Endothelial cell (in vitro differentiated cells): ENCODE results near the gene PARD3B. TPM values are rescaled to one million over a fixed set of nuclear protein-coding genes. Genes with fewer than 3 reads are reported as not detected.

Experiments
- DNase-seq: peaks from one replicate; pipeline ENCODE4 v3.0.0; 2021; ENCODE audit warnings: low spot score
- H3K27ac Mint-ChIP-seq: one replicate; pipeline ENCODE4 v1.8.0; 2021; ENCODE audit warnings: mixed read lengths, inconsistent platforms; ENCODE audit not compliant: unreplicated experiment
- H3K27me3 Mint-ChIP-seq: one replicate; pipeline ENCODE4 v1.8.0; 2021; ENCODE audit warnings: mild to moderate bottlenecking, moderate library complexity, mixed read lengths, inconsistent platforms; ENCODE audit not compliant: unreplicated experiment
- H3K36me3 Mint-ChIP-seq: one replicate; pipeline ENCODE4 v1.8.0; 2021; ENCODE audit warnings: mild to moderate bottlenecking, low read depth, mixed read lengths, inconsistent platforms; ENCODE audit not compliant: unreplicated experiment
- H3K4me1 Mint-ChIP-seq: one replicate; pipeline ENCODE4 v1.8.0; 2021; ENCODE audit warnings: mild to moderate bottlenecking, mixed read lengths, inconsistent platforms; ENCODE audit not compliant: unreplicated experiment
- H3K4me3 Mint-ChIP-seq: one replicate; pipeline ENCODE4 v1.8.0; 2021; ENCODE audit warnings: mild to moderate bottlenecking, mixed read lengths, inconsistent platforms; ENCODE audit not compliant: unreplicated experiment
- H3K9me3 Mint-ChIP-seq: one replicate; pipeline ENCODE4 v1.8.0; 2021; ENCODE audit warnings: mixed read lengths, inconsistent platforms; ENCODE audit not compliant: unreplicated experiment
- total RNA-seq: library from RNA; stranded (reverse); fragmentation: NEBNext Ultra II Directional; extraction: Animal tissue kit (Norgen Biotek cat#: 25700); gene quantifications from one replicate; pipeline ENCODE4 v1.2.1, GENCODE V29; 2021; ENCODE audit not compliant: unreplicated experiment
- TF ChIP-seq, protein P1 (sequence below): fragments of 200-600 bp; sonication (generic); IDR thresholded peaks from one replicate; pipeline ENCODE4 v1.5.0; 2021; ENCODE audit warnings: antibody characterized with exemption; ENCODE audit not compliant: unreplicated experiment

Gene PARD3B
- total RNA-seq, 1 donor from 2014 or later = 17.4 TPM

DNA sequence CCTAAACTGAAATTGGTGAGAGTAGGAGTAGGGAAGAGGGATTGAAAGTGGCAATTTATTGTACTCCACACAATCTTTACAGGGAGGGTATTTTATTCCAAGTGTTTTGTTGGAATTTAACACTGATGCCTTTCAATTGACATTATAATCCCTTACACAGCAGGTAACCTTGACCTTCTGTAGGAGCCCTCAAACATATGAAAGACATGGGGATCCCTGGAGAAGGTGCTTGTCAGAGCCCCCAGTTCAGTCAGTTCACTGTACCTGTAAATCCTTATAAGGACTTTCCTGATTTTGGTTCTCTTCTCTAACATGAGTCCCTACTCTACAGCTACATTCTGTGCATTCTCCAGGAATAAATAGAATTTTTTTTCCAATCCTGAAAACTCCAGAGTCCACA lies 752.1 kb downstream of the PARD3B start:
- H3K9me3 Mint-ChIP-seq = no peaks in the 10 kb centered on the region
- peaks cover 6% of the 10 kb centered on the region for H3K36me3 Mint-ChIP-seq
- H3K4me3 Mint-ChIP-seq = no peak overlapping the region
- peaks cover 1% of the 10 kb centered on the region for H3K27me3 Mint-ChIP-seq
- no peak overlapping the region for H3K27ac Mint-ChIP-seq
- no peak for DNase-seq
- TF ChIP-seq, protein P1, sequence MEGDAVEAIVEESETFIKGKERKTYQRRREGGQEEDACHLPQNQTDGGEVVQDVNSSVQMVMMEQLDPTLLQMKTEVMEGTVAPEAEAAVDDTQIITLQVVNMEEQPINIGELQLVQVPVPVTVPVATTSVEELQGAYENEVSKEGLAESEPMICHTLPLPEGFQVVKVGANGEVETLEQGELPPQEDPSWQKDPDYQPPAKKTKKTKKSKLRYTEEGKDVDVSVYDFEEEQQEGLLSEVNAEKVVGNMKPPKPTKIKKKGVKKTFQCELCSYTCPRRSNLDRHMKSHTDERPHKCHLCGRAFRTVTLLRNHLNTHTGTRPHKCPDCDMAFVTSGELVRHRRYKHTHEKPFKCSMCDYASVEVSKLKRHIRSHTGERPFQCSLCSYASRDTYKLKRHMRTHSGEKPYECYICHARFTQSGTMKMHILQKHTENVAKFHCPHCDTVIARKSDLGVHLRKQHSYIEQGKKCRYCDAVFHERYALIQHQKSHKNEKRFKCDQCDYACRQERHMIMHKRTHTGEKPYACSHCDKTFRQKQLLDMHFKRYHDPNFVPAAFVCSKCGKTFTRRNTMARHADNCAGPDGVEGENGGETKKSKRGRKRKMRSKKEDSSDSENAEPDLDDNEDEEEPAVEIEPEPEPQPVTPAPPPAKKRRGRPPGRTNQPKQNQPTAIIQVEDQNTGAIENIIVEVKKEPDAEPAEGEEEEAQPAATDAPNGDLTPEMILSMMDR = no peak
- peaks cover 5% of the 10 kb centered on the region for H3K4me1 Mint-ChIP-seq

DNA sequence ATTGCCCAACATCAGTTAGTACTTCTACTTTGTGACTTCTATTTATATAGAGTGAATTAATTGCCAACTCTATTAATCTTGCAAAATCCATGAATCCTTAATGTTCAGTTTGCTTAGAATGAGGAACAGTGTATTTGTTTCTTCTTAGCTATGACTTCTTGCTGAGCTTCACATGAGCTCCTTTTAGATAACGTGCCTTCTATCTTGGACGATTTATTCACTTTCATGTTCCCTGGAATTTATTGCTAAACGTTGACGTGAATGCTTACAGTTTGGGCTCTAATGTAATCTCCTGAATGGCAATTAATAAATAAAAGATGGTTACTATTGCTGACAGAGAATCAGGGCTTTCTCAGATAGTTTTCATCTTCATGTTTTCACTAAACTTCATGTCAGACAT lies 752.6 kb downstream of the PARD3B start:
- TF ChIP-seq, protein P1 = no peak
- Mint-ChIP-seq H3K27me3 (peaks cover 1% of the 10 kb centered on the region), H3K27ac (no peak overlapping the region), H3K4me3 (no peak overlapping the region), H3K4me1 (peaks cover 5% of the 10 kb centered on the region), H3K36me3 (peaks cover 3% of the 10 kb centered on the region), H3K9me3 (no peaks in the 10 kb centered on the region)
- no peak for DNase-seq

DNA sequence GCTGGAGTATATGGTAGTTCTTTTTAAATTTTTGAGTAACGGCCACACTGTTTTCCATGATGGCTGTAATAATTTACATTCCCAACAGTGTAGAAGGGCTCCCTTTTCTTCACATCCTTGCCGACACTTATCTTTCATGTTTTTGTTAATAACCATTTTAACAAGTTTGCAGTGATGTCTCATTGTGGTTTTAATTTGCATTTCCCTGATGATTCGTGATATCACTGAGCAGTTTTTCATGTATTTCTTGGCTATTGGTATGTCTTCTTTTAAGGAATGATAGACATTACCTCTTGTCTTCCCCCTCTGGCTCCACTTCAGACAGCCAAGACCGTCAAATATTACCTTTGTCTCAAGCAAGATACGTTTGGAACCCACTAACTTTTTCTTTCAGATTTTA lies 765.9 kb downstream of the PARD3B start:
- Mint-ChIP-seq H3K27ac (no peak overlapping the region), H3K9me3 (no peaks in the 10 kb centered on the region), H3K36me3 (no peaks in the 10 kb centered on the region), H3K4me3 (no peak overlapping the region), H3K27me3 (no peaks in the 10 kb centered on the region), H3K4me1 (peaks cover 5% of the 10 kb centered on the region)
- DNase-seq = no peak
- TF ChIP-seq, protein P1 = no peak

DNA sequence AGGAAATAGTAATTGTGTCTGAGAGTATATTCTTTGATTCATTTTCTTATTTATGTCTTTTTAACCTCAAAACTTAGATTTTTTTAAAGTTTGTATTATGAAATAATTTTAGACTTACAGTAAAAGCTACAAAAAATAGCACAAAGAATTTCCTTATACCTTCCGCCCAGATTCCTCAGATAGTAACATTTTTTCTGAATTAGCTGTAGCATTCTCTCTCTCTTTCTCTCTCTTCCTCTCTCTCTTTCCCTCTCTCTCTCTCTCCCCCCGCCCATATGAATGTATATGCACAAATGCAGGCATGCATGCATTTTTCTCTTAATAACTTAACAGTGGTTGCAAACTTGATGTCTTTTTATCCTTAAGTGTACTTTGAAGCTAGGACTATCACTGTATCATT lies 776.0 kb downstream of the PARD3B start:
- Mint-ChIP-seq H3K27ac (no peak overlapping the region), H3K4me3 (no peak overlapping the region), H3K4me1 (peaks cover 3% of the 10 kb centered on the region), H3K27me3 (no peaks in the 10 kb centered on the region), H3K36me3 (no peaks in the 10 kb centered on the region), H3K9me3 (no peaks in the 10 kb centered on the region)
- TF ChIP-seq, protein P1 = no peak
- DNase-seq = no peak

DNA sequence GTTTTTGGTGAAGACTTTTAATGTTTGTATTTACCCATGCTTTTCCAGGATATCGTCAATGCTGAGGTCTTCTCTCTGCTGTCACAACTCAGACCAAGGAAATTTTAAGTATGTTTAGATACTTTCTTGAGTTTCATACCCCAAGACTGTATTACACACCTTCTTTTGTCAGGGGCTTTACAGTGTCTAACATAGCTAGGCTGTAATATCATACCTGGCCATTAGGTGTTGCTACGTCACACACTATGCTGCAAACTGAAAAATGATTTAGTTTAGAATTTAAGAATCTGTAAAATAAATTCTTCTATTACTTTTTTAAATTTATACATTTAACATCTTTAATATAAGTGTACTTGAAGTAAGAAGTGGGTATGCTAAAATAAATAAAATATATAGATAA lies 778.7 kb downstream of the PARD3B start:
- Mint-ChIP-seq H3K27ac (no peak overlapping the region), H3K4me3 (no peak overlapping the region), H3K36me3 (no peaks in the 10 kb centered on the region), H3K4me1 (no peaks in the 10 kb centered on the region), H3K9me3 (no peaks in the 10 kb centered on the region), H3K27me3 (no peaks in the 10 kb centered on the region)
- TF ChIP-seq, protein P1 = peak; percentile 47
- no peak for DNase-seq
